ENCODE results near the gene SMARCB1.

DNA sequence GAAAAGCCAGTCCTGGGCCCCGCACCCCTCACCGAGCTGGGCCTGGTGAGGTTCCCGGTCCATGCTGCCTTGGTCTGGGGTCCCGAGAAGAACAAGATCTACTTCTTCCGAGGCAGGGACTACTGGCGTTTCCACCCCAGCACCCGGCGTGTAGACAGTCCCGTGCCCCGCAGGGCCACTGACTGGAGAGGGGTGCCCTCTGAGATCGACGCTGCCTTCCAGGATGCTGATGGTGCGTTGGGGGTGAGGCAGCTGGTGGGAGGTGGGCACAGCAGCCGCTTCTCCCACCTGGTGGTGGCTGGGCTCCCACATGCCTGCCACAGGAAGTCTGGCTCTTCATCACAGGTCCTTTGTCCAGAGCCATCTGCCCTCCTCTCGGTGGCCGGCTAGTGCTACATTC lies 4.5 kb upstream of the SMARCB1 start:
- TF ChIP-seq POLR2A (IDR thresholded peaks at IDR 0.05) (no peak), POLR2AphosphoS5 (IDR thresholded peaks at IDR 0.05) (no peak)
- TF ChIP-seq, protein P1, sequence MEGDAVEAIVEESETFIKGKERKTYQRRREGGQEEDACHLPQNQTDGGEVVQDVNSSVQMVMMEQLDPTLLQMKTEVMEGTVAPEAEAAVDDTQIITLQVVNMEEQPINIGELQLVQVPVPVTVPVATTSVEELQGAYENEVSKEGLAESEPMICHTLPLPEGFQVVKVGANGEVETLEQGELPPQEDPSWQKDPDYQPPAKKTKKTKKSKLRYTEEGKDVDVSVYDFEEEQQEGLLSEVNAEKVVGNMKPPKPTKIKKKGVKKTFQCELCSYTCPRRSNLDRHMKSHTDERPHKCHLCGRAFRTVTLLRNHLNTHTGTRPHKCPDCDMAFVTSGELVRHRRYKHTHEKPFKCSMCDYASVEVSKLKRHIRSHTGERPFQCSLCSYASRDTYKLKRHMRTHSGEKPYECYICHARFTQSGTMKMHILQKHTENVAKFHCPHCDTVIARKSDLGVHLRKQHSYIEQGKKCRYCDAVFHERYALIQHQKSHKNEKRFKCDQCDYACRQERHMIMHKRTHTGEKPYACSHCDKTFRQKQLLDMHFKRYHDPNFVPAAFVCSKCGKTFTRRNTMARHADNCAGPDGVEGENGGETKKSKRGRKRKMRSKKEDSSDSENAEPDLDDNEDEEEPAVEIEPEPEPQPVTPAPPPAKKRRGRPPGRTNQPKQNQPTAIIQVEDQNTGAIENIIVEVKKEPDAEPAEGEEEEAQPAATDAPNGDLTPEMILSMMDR (IDR thresholded peaks at IDR 0.05): no peak

Data from breast epithelium (tissue), 3 donors.